Measurements from ENCODE around the gene NADK2.

The NADK2 gene

GRCh38 chr5:36269478-36269877 lies 27.8 kb upstream of the NADK2 start:
- no peaks in the 10 kb centered on the region for H3K4me1 ChIP-seq (ENCODE audit: insufficient read depth, low read length)
- H3K9me3 ChIP-seq (ENCODE audit: low read length) = no peaks in the 10 kb centered on the region
- no peaks in the 10 kb centered on the region for H3K27me3 ChIP-seq (ENCODE audit: insufficient read depth, low read length)
- no peak overlapping the region for H2AFZ ChIP-seq (ENCODE audit: low read depth, low read length)
- H3K36me3 ChIP-seq (ENCODE audit: insufficient read depth, low read length) = no peaks in the 10 kb centered on the region
- no peak overlapping the region for H3K4me3 ChIP-seq (ENCODE audit: low read length)

- H3K4me1 ChIP-seq (ENCODE audit: insufficient read depth, low read length) = no peaks in the 10 kb centered on the region
- no peaks in the 10 kb centered on the region for H3K36me3 ChIP-seq (ENCODE audit: insufficient read depth, low read length)
- no peak overlapping the region for H3K4me3 ChIP-seq (ENCODE audit: low read length)
- H3K27me3 ChIP-seq (ENCODE audit: insufficient read depth, low read length) = no peaks in the 10 kb centered on the region
- H2AFZ ChIP-seq (ENCODE audit: low read depth, low read length) = no peak overlapping the region
- H3K9me3 ChIP-seq (ENCODE audit: low read length) = no peaks in the 10 kb centered on the region
Measured at GRCh38 chr5:36267905-36268304, 26.2 kb upstream of the NADK2 start.

- H3K4me3 ChIP-seq (ENCODE audit: low read length) = no peak overlapping the region
- H3K4me1 ChIP-seq (ENCODE audit: insufficient read depth, low read length) = no peaks in the 10 kb centered on the region
- no peaks in the 10 kb centered on the region for H3K27me3 ChIP-seq (ENCODE audit: insufficient read depth, low read length)
- no peaks in the 10 kb centered on the region for H3K36me3 ChIP-seq (ENCODE audit: insufficient read depth, low read length)
- H2AFZ ChIP-seq (ENCODE audit: low read depth, low read length) = no peak overlapping the region
- no peaks in the 10 kb centered on the region for H3K9me3 ChIP-seq (ENCODE audit: low read length)
Measured at GRCh38 chr5:36264202-36264760, 22.6 kb upstream of the NADK2 start.

- no peaks in the 10 kb centered on the region for H3K36me3 ChIP-seq (ENCODE audit: insufficient read depth, low read length)
- no peak overlapping the region for H3K4me3 ChIP-seq (ENCODE audit: low read length)
- H2AFZ ChIP-seq (ENCODE audit: low read depth, low read length) = no peak overlapping the region
- H3K9me3 ChIP-seq (ENCODE audit: low read length) = no peaks in the 10 kb centered on the region
- no peaks in the 10 kb centered on the region for H3K27me3 ChIP-seq (ENCODE audit: insufficient read depth, low read length)
- no peaks in the 10 kb centered on the region for H3K4me1 ChIP-seq (ENCODE audit: insufficient read depth, low read length)
Measured at GRCh38 chr5:36261186-36261585, 19.5 kb upstream of the NADK2 start.

GRCh38 chr5:36253575-36253974 lies 11.8 kb upstream of the NADK2 start:
- Histone ChIP-seq H3K27me3 (ENCODE audit: insufficient read depth, low read length) (no peaks in the 10 kb centered on the region), H3K36me3 (ENCODE audit: insufficient read depth, low read length) (no peaks in the 10 kb centered on the region), H3K9me3 (ENCODE audit: low read length) (no peaks in the 10 kb centered on the region), H3K4me3 (ENCODE audit: low read length) (no peak overlapping the region), H2AFZ (ENCODE audit: low read depth, low read length) (no peak overlapping the region), H3K4me1 (ENCODE audit: insufficient read depth, low read length) (peaks cover 5% of the 10 kb centered on the region)

GRCh38 chr5:36252722-36253365 lies 11.1 kb upstream of the NADK2 start:
- no peak overlapping the region for H3K4me3 ChIP-seq (ENCODE audit: low read length)
- peaks cover 5% of the 10 kb centered on the region for H3K4me1 ChIP-seq (ENCODE audit: insufficient read depth, low read length)

GRCh38 chr5:36251218-36251617 lies 9.5 kb upstream of the NADK2 start:
- Histone ChIP-seq H3K4me1 (ENCODE audit: insufficient read depth, low read length) (peaks cover 5% of the 10 kb centered on the region), H2AFZ (ENCODE audit: low read depth, low read length) (no peak overlapping the region), H3K4me3 (ENCODE audit: low read length) (no peak overlapping the region), H3K9me3 (ENCODE audit: low read length) (no peaks in the 10 kb centered on the region), H3K27me3 (ENCODE audit: insufficient read depth, low read length) (no peaks in the 10 kb centered on the region), H3K36me3 (ENCODE audit: insufficient read depth, low read length) (no peaks in the 10 kb centered on the region)

More at GRCh38 chr5:36252722-36253365, 11.1 kb upstream of the NADK2 start:
- Histone ChIP-seq H2AFZ (ENCODE audit: low read depth, low read length) (no peak overlapping the region), H3K9me3 (ENCODE audit: low read length) (no peaks in the 10 kb centered on the region), H3K36me3 (ENCODE audit: insufficient read depth, low read length) (no peaks in the 10 kb centered on the region), H3K27me3 (ENCODE audit: insufficient read depth, low read length) (no peaks in the 10 kb centered on the region)

- Histone ChIP-seq H3K27me3 (ENCODE audit: insufficient read depth, low read length) (no peaks in the 10 kb centered on the region), H3K4me3 (ENCODE audit: low read length) (no peak overlapping the region), H2AFZ (ENCODE audit: low read depth, low read length) (no peak overlapping the region), H3K4me1 (ENCODE audit: insufficient read depth, low read length) (peaks cover 5% of the 10 kb centered on the region), H3K36me3 (ENCODE audit: insufficient read depth, low read length) (no peaks in the 10 kb centered on the region), H3K9me3 (ENCODE audit: low read length) (no peaks in the 10 kb centered on the region)
Measured at GRCh38 chr5:36250427-36250826, 8.7 kb upstream of the NADK2 start.

- no peaks in the 10 kb centered on the region for H3K36me3 ChIP-seq (ENCODE audit: insufficient read depth, low read length)
- peaks cover 4% of the 10 kb centered on the region for H3K4me1 ChIP-seq (ENCODE audit: insufficient read depth, low read length)
- no peak overlapping the region for H2AFZ ChIP-seq (ENCODE audit: low read depth, low read length)
- no peak overlapping the region for H3K4me3 ChIP-seq (ENCODE audit: low read length)
- H3K9me3 ChIP-seq (ENCODE audit: low read length) = peaks cover 5% of the 10 kb centered on the region
- H3K27me3 ChIP-seq (ENCODE audit: insufficient read depth, low read length) = no peaks in the 10 kb centered on the region
Measured at GRCh38 chr5:36246036-36246800, 4.5 kb upstream of the NADK2 start.

- Histone ChIP-seq H3K36me3 (ENCODE audit: insufficient read depth, low read length) (no peaks in the 10 kb centered on the region), H3K4me3 (ENCODE audit: low read length) (no peak overlapping the region), H2AFZ (ENCODE audit: low read depth, low read length) (no peak overlapping the region), H3K9me3 (ENCODE audit: low read length) (peaks cover 5% of the 10 kb centered on the region), H3K27me3 (ENCODE audit: insufficient read depth, low read length) (no peaks in the 10 kb centered on the region), H3K4me1 (ENCODE audit: insufficient read depth, low read length) (peaks cover 19% of the 10 kb centered on the region)
Measured at GRCh38 chr5:36244076-36244475, 2.4 kb upstream of the NADK2 start.

- no peak overlapping the region for H3K4me3 ChIP-seq (ENCODE audit: low read length)
- H3K4me1 ChIP-seq (ENCODE audit: insufficient read depth, low read length) = peaks cover 21% of the 10 kb centered on the region
- H2AFZ ChIP-seq (ENCODE audit: low read depth, low read length) = no peak overlapping the region
- peaks cover 5% of the 10 kb centered on the region for H3K9me3 ChIP-seq (ENCODE audit: low read length)
- H3K36me3 ChIP-seq (ENCODE audit: insufficient read depth, low read length) = no peaks in the 10 kb centered on the region
- no peaks in the 10 kb centered on the region for H3K27me3 ChIP-seq (ENCODE audit: insufficient read depth, low read length)
Measured at GRCh38 chr5:36243653-36244052, 1.9 kb upstream of the NADK2 start.

- no peaks in the 10 kb centered on the region for H3K36me3 ChIP-seq (ENCODE audit: insufficient read depth, low read length)
- peak overlapping the region; percentile 91 for H3K4me3 ChIP-seq (ENCODE audit: low read length)
- peaks cover 29% of the 10 kb centered on the region for H3K4me1 ChIP-seq (ENCODE audit: insufficient read depth, low read length)
- no peak overlapping the region for H2AFZ ChIP-seq (ENCODE audit: low read depth, low read length)
- H3K27me3 ChIP-seq (ENCODE audit: insufficient read depth, low read length) = no peaks in the 10 kb centered on the region
- peaks cover 5% of the 10 kb centered on the region for H3K9me3 ChIP-seq (ENCODE audit: low read length)
Measured at GRCh38 chr5:36242534-36243485, 1.1 kb upstream of the NADK2 start.
